Measurements from ENCODE around the gene IRAG1. TPM values are rescaled to one million over a fixed set of nuclear protein-coding genes. Genes with fewer than 3 reads are reported as not detected.
A peak's percentile ranks its signal among the peaks of the same experiment; 100 is the strongest.

The IRAG1 gene
- total and polyA plus RNA-seq, 2 of the 13 experiments (the other 11 are each of a cell fraction or from before 2014, with no cell fraction given): 0.13 to 0.20 TPM

DNA sequence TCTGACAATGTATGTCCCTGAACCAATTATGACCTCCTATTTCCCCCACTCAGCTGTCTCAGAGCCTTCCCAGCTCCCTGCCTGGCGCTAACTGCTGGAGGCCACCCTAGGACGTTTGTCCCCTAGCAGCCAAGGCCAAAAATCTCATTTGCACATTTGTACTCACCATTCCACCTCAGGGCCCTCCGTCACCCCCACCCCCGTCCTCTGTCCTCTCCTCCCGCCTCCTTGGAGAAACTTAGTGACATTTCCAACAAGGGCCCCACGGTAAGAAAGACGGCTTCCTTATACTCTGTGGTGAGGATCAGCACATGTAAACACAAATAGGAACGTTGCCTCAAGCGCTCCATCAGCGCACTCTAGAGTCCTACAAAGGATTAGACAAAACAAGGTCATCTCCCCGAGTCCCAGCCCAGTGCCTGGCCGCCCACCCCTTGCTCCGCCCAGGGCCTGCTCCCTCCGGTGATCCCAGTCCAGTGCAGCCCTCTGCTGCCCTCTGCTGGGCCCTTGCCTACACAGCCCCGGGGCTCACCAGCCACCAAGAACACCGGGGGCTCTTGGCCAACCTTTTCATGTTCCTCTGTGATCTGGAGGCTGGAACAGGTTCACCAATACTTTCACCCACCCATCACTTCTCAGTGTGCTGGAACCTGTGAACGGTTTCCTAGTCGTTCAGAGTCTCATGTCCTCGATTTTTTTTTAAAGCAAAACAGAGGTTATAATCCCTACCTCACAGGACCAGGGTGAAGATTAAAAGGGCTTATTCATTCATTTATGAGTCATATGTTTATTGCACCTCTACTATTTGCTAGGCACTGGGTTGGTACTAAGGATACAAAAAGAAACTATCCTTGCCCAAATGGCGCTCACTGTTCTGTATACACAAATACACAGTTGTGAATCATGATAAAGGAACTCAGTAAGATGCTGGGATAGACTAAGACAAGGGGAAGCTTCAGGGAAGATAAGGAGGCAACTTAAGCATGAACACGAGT, 42.2 kb upstream of the IRAG1 start (continued):
- TF ChIP-seq ZFYVE20 (CRISPR knock-in tag; IDR thresholded peaks at IDR 0.05; ENCODE audit: borderline replicate concordance, low read depth) (no peak), ZBTB1 (CRISPR knock-in tag; IDR thresholded peaks at IDR 0.05; ENCODE audit: borderline replicate concordance) (no peak), ZXDC (CRISPR knock-in tag; IDR thresholded peaks at IDR 0.05) (no peak), MYNN (CRISPR knock-in tag; IDR thresholded peaks at IDR 0.05; ENCODE audit: low read depth) (no peak), ZNF7 (CRISPR knock-in tag; IDR thresholded peaks at IDR 0.05) (peak; percentile 86), ZNF577 (CRISPR knock-in tag; IDR thresholded peaks at IDR 0.05; ENCODE audit: borderline replicate concordance, low read depth) (no peak), TOE1 (CRISPR knock-in tag; IDR thresholded peaks at IDR 0.05) (no peak), AKNA (CRISPR knock-in tag; IDR thresholded peaks at IDR 0.05; ENCODE audit: borderline replicate concordance) (no peak), BCL6 (CRISPR knock-in tag; IDR thresholded peaks at IDR 0.05) (0 out of 2 replicates have a peak, but pooled peaks have one; percentile 26), TSC22D2 (CRISPR knock-in tag; IDR thresholded peaks at IDR 0.05; ENCODE audit: borderline replicate concordance) (no peak), STAG1 (CRISPR knock-in tag; IDR thresholded peaks at IDR 0.05) (peak; percentile 99), RBAK (CRISPR knock-in tag; IDR thresholded peaks at IDR 0.05) (no peak), GFI1 (CRISPR knock-in tag; IDR thresholded peaks at IDR 0.05; ENCODE audit: borderline replicate concordance) (no peak), ZNF891 (CRISPR knock-in tag; IDR thresholded peaks at IDR 0.05) (no peak)
- TF ChIP-seq, protein P1, sequence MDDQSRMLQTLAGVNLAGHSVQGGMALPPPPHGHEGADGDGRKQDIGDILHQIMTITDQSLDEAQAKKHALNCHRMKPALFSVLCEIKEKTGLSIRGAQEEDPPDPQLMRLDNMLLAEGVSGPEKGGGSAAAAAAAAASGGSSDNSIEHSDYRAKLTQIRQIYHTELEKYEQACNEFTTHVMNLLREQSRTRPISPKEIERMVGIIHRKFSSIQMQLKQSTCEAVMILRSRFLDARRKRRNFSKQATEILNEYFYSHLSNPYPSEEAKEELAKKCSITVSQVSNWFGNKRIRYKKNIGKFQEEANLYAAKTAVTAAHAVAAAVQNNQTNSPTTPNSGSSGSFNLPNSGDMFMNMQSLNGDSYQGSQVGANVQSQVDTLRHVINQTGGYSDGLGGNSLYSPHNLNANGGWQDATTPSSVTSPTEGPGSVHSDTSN (CRISPR knock-in tag; IDR thresholded peaks at IDR 0.05; ENCODE audit: borderline replicate concordance): no peak
- TF ChIP-seq, protein P2, sequence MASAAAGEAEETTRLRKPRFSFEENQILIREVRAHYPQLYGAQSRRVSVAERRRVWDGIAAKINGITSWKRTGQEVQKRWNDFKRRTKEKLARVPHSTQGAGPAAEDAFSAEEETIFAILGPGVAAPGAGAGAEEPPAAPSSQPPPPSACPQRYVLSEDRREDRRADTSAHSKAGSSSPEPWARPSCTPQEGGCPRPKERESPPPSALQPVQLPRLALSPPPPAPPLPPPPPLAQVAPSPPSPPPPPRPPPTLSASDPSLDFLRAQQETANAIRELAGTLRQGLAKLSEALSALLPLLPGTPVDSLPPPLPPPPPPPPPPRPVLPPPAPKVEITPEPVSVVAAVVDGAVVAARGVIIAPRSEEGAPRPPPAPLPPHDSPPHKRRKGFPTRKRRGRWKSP (CRISPR knock-in tag; IDR thresholded peaks at IDR 0.05): no peak
